Measurements from ENCODE around the gene CHN2.

The CHN2 gene

GRCh38 chr7:29308424-29308823 is 113.8 kb downstream of the CHN2 start:
- no peak for DNase-seq (ENCODE audit: low read depth in 2 of 2)

GRCh38 chr7:29309041-29309854 is 114.7 kb downstream of the CHN2 start:
- no peak for DNase-seq (ENCODE audit: low read depth in 2 of 2)

- no peak for DNase-seq (ENCODE audit: low read depth in 2 of 2)
These were observed 116.0 kb downstream of the CHN2 start for GRCh38 chr7:29310625-29311024.

GRCh38 chr7:29311314-29311713 is 116.7 kb downstream of the CHN2 start:
- no peak for DNase-seq (ENCODE audit: low read depth in 2 of 2)

GRCh38 chr7:29314148-29314547 is 119.6 kb downstream of the CHN2 start:
- no peak for DNase-seq (ENCODE audit: low read depth in 2 of 2)

- no peak for DNase-seq (ENCODE audit: low read depth in 2 of 2)
These were observed 120.7 kb downstream of the CHN2 start for GRCh38 chr7:29315122-29315891.

- DNase-seq (ENCODE audit: low read depth in 2 of 2) = no peak
These were observed 121.3 kb downstream of the CHN2 start for GRCh38 chr7:29315892-29316270.

- DNase-seq (ENCODE audit: low read depth in 2 of 2) = no peak
These were observed 122.4 kb downstream of the CHN2 start for GRCh38 chr7:29316926-29317325.

GRCh38 chr7:29318853-29319718 is 124.5 kb downstream of the CHN2 start:
- no peak for DNase-seq (ENCODE audit: low read depth in 2 of 2)

- no peak for DNase-seq (ENCODE audit: low read depth in 2 of 2)
These were observed 125.3 kb downstream of the CHN2 start for GRCh38 chr7:29319719-29320521.

GRCh38 chr7:29320577-29320976 is 126.0 kb downstream of the CHN2 start:
- DNase-seq (ENCODE audit: low read depth in 2 of 2) = no peak

GRCh38 chr7:29322023-29322712 is 127.6 kb downstream of the CHN2 start:
- no peak for DNase-seq (ENCODE audit: low read depth in 2 of 2)

GRCh38 chr7:29325476-29325875 is 130.9 kb downstream of the CHN2 start:
- no peak for DNase-seq (ENCODE audit: low read depth in 2 of 2)

GRCh38 chr7:29326864-29327263 is 132.3 kb downstream of the CHN2 start:
- no peak for DNase-seq (ENCODE audit: low read depth in 2 of 2)

GRCh38 chr7:29327455-29327854 is 132.9 kb downstream of the CHN2 start:
- DNase-seq (ENCODE audit: low read depth in 2 of 2) = no peak

GRCh38 chr7:29328045-29328444 is 133.5 kb downstream of the CHN2 start:
- no peak for DNase-seq (ENCODE audit: low read depth in 2 of 2)

- DNase-seq (ENCODE audit: low read depth in 2 of 2) = no peak
These were observed 134.2 kb downstream of the CHN2 start for GRCh38 chr7:29328811-29329210.

GRCh38 chr7:29329686-29330085 is 135.1 kb downstream of the CHN2 start:
- no peak for DNase-seq (ENCODE audit: low read depth in 2 of 2)

- no peak for DNase-seq (ENCODE audit: low read depth in 2 of 2)
These were observed 135.6 kb downstream of the CHN2 start for GRCh38 chr7:29330136-29330535.

- no peak for DNase-seq (ENCODE audit: low read depth in 2 of 2)
These were observed 136.6 kb downstream of the CHN2 start for GRCh38 chr7:29331163-29331562.
